Neural crest cell (in vitro differentiated cells): Measurements from ENCODE around the gene LIN7C. TPM values are rescaled to one million over a fixed set of nuclear protein-coding genes. Genes with fewer than 3 reads are reported as not detected.
A peak's percentile ranks its signal among the peaks of the same experiment; 100 is the strongest.

ENCODE experiments used
- DNase-seq: peaks from one replicate; pipeline ENCODE4 v3.0.0; 2021; ENCODE audit warnings: low read depth, mixed read lengths, low spot score
- H3K27ac Mint-ChIP-seq: one replicate; pipeline ENCODE4 v1.8.0; 2021; ENCODE audit warnings: mild to moderate bottlenecking, mixed read lengths; ENCODE audit not compliant: unreplicated experiment
- H3K27me3 Mint-ChIP-seq: 2 replicates; pipeline ENCODE4 v1.8.0; 2021; ENCODE audit warnings: low read depth, mild to moderate bottlenecking, mixed read lengths
- H3K36me3 Mint-ChIP-seq: 2 replicates; pipeline ENCODE4 v1.8.0; 2021; ENCODE audit warnings: low read depth, mild to moderate bottlenecking, mixed read lengths
- H3K4me1 Mint-ChIP-seq: 2 replicates; pipeline ENCODE4 v1.8.0; 2021; ENCODE audit warnings: mixed read lengths
- H3K4me3 Mint-ChIP-seq: one replicate; pipeline ENCODE4 v1.8.0; 2021; ENCODE audit warnings: mild to moderate bottlenecking, mixed read lengths
- H3K9me3 Mint-ChIP-seq: 2 replicates; pipeline ENCODE4 v1.8.0; 2021; ENCODE audit warnings: mixed read lengths
- CTCF ChIP-seq: fragments of 200-600 bp; sonication (generic); conservative IDR thresholded peaks from 2 replicates; pipeline ENCODE4 v1.5.0; 2021; ENCODE audit warnings: antibody characterized with exemption, mild to moderate bottlenecking
- total RNA-seq: library from RNA; stranded (reverse); gene quantifications from 2 replicates; pipeline ENCODE4 v1.2.1, GENCODE V29; 2021

LIN7C gene
- total RNA-seq, 1 donor from 2014 or later = 33.2 TPM

GRCh38 chr11:27532652-27533325, 26.2 kb upstream of the LIN7C start:
- no peaks in the 10 kb centered on the region for H3K9me3 Mint-ChIP-seq
- no peaks in the 10 kb centered on the region for H3K4me1 Mint-ChIP-seq
- no peak for TF ChIP-seq CTCF
- DNase-seq = no peak
- H3K36me3 Mint-ChIP-seq = no peaks in the 10 kb centered on the region
- H3K27me3 Mint-ChIP-seq = no peaks in the 10 kb centered on the region
- H3K27ac Mint-ChIP-seq = no peak overlapping the region
- H3K4me3 Mint-ChIP-seq = no peak overlapping the region

- no peak for DNase-seq
- Mint-ChIP-seq H3K9me3 (no peaks in the 10 kb centered on the region), H3K27ac (no peak overlapping the region), H3K4me1 (no peaks in the 10 kb centered on the region), H3K4me3 (no peak overlapping the region), H3K36me3 (no peaks in the 10 kb centered on the region), H3K27me3 (no peaks in the 10 kb centered on the region)
- TF ChIP-seq CTCF = no peak
Observed at GRCh38 chr11:27528712-27529111, 22.1 kb upstream of the LIN7C start.

GRCh38 chr11:27526535-27526934, 20.0 kb upstream of the LIN7C start:
- H3K4me1 Mint-ChIP-seq = no peaks in the 10 kb centered on the region
- H3K9me3 Mint-ChIP-seq = no peaks in the 10 kb centered on the region
- H3K27me3 Mint-ChIP-seq = no peaks in the 10 kb centered on the region
- H3K4me3 Mint-ChIP-seq = no peak overlapping the region
- no peak for DNase-seq
- H3K27ac Mint-ChIP-seq = no peak overlapping the region
- H3K36me3 Mint-ChIP-seq = no peaks in the 10 kb centered on the region
- no peak for TF ChIP-seq CTCF

DNA sequence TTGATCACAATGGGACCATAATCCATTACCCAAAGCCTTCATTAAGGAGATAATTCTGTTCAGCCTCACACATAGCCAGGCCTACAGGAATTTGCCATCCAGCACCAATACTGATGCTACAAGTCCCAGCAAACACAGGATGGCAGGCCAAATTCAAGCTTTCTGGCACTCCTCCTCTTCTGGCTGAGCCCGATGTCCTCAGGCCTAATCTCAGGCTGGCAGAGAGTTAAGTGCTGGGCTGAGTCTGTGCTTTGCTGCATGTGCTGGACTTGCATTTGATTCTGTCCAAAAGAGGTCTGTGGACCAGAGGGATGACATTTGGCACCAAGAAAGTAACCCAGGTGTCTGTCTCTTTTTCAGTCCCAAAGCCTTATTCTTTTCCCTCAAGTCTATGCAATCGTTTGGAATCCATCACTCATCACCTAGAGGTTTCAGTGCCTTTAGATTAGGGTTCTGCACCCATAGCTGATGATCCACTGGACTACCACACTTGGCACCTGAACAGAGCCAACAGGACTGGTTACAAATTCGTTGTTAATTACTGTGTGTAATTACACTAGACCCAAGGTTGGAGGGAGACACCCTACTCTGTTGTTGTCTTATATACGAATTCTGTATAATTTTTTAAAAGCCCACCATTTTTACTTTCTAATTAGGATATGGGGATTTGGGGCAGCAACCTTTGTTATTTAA, 19.4 kb upstream of the LIN7C start:
- no peak for DNase-seq
- no peak overlapping the region for H3K4me3 Mint-ChIP-seq
- TF ChIP-seq CTCF = no peak
- no peaks in the 10 kb centered on the region for H3K4me1 Mint-ChIP-seq
- H3K27ac Mint-ChIP-seq = no peak overlapping the region
- no peaks in the 10 kb centered on the region for H3K9me3 Mint-ChIP-seq
- no peaks in the 10 kb centered on the region for H3K27me3 Mint-ChIP-seq
- H3K36me3 Mint-ChIP-seq = no peaks in the 10 kb centered on the region

- H3K4me1 Mint-ChIP-seq = no peaks in the 10 kb centered on the region
- no peak overlapping the region for H3K27ac Mint-ChIP-seq
- DNase-seq = no peak
- TF ChIP-seq CTCF = peak; percentile 27
- no peaks in the 10 kb centered on the region for H3K9me3 Mint-ChIP-seq
- H3K27me3 Mint-ChIP-seq = no peaks in the 10 kb centered on the region
- no peak overlapping the region for H3K4me3 Mint-ChIP-seq
- no peaks in the 10 kb centered on the region for H3K36me3 Mint-ChIP-seq
Observed at GRCh38 chr11:27524155-27524554, 17.6 kb upstream of the LIN7C start.
